ENCODE results near the gene ZSWIM8. TPM values are rescaled to one million over a fixed set of nuclear protein-coding genes. Genes with fewer than 3 reads are reported as not detected.

ZSWIM8 gene
- total and polyA plus RNA-seq, 2 experiments from 2014 or later = 20.5 to 30.4 TPM

GRCh38 chr10:73817826-73818225, 32.4 kb downstream of the ZSWIM8 start:
- H3K27ac ChIP-seq (ENCODE audit: low read depth) = no peak overlapping the region
- H3K36me3 Mint-ChIP-seq (ENCODE audit: low read depth) = peaks cover 24% of the 10 kb centered on the region
- 0 out of 2 replicates have a peak, but pooled peaks cover 9% of the 10 kb centered on the region for H3F3A ChIP-seq (replicated peaks; ENCODE audit: low read depth)
- H3K4me1 Mint-ChIP-seq = peaks cover 11% of the 10 kb centered on the region
- peaks cover 16% of the 10 kb centered on the region for H4K20me1 ChIP-seq (replicated peaks; ENCODE audit: insufficient read depth)
- H3K36me3 ChIP-seq (ENCODE audit: insufficient read depth) = peaks cover 6% of the 10 kb centered on the region; the same call in 1 of the 2 replicates
- H3K9me2 ChIP-seq (ENCODE audit: insufficient read depth) = no peaks in the 10 kb centered on the region
- H3K4me2 ChIP-seq = no peak overlapping the region
- H3K4me3 ChIP-seq = no peak overlapping the region
- ATAC-seq (no peak), DNase-seq (ENCODE audit: low spot score) (no peak)
- no peaks in the 10 kb centered on the region for H3K9me3 Mint-ChIP-seq
- TF ChIP-seq STAT1 (IDR thresholded peaks at IDR 0.05; ENCODE audit: unreplicated experiment) = no peak
- TF ChIP-seq EZH2phosphoT487 (IDR thresholded peaks at IDR 0.05; ENCODE audit: unreplicated experiment) = no peak
- TF ChIP-seq CTCF (conservative IDR thresholded peaks at IDR 0.05; ENCODE audit: low read depth in 2 of 2) = no peak
- TF ChIP-seq ZNF114 (CRISPR knock-in tag; IDR thresholded peaks at IDR 0.05) = no peak
- TF ChIP-seq REST (IDR thresholded peaks at IDR 0.05; ENCODE audit: unreplicated experiment) = no peak
- no peak for TF ChIP-seq ZNF462 (CRISPR knock-in tag; IDR thresholded peaks at IDR 0.05)
- no peak for TF ChIP-seq POLR2AphosphoS5 (IDR thresholded peaks at IDR 0.05; ENCODE audit: low read depth)
- TF ChIP-seq ETS1 (IDR thresholded peaks at IDR 0.05) = no peak
- TF ChIP-seq ZNF331 (CRISPR knock-in tag; IDR thresholded peaks at IDR 0.05; ENCODE audit: low read depth) = no peak
- TF ChIP-seq JUNB (IDR thresholded peaks at IDR 0.05; ENCODE audit: unreplicated experiment) = no peak
- no peak for TF ChIP-seq EZH2 (IDR thresholded peaks at IDR 0.05; ENCODE audit: low read depth, unreplicated experiment)
- TF ChIP-seq CREB1 (CRISPR knock-in tag; IDR thresholded peaks at IDR 0.05; ENCODE audit: low read depth) = no peak
- no peak for TF ChIP-seq NANOG (IDR thresholded peaks at IDR 0.05; ENCODE audit: borderline replicate concordance)
- H3K27ac Mint-ChIP-seq = no peak overlapping the region
- no peak overlapping the region for H3K4me3 Mint-ChIP-seq
- H3K4me1 ChIP-seq (ENCODE audit: insufficient read depth) = no peaks in the 10 kb centered on the region
- no peaks in the 10 kb centered on the region for H3K79me2 ChIP-seq (replicated peaks; ENCODE audit: insufficient read depth)
- H3K27me3 ChIP-seq (ENCODE audit: insufficient read depth) = no peaks in the 10 kb centered on the region
- H3K27me3 Mint-ChIP-seq (ENCODE audit: insufficient read depth, low read depth, poor library complexity) = peaks cover 12% of the 10 kb centered on the region
- H2AFZ ChIP-seq = no peak overlapping the region

Data from GM23338 (cell line).